ENCODE data around the gene TMEM69.

- TF ChIP-seq, protein P1, sequence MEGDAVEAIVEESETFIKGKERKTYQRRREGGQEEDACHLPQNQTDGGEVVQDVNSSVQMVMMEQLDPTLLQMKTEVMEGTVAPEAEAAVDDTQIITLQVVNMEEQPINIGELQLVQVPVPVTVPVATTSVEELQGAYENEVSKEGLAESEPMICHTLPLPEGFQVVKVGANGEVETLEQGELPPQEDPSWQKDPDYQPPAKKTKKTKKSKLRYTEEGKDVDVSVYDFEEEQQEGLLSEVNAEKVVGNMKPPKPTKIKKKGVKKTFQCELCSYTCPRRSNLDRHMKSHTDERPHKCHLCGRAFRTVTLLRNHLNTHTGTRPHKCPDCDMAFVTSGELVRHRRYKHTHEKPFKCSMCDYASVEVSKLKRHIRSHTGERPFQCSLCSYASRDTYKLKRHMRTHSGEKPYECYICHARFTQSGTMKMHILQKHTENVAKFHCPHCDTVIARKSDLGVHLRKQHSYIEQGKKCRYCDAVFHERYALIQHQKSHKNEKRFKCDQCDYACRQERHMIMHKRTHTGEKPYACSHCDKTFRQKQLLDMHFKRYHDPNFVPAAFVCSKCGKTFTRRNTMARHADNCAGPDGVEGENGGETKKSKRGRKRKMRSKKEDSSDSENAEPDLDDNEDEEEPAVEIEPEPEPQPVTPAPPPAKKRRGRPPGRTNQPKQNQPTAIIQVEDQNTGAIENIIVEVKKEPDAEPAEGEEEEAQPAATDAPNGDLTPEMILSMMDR (IDR thresholded peaks at IDR 0.05): no peak
- TF ChIP-seq POLR2A (IDR thresholded peaks at IDR 0.05): no peak
- no peak for TF ChIP-seq EP300 (IDR thresholded peaks at IDR 0.05)
- no peak for TF ChIP-seq POLR2AphosphoS5 (IDR thresholded peaks at IDR 0.05)
Observed at GRCh38 chr1:45679123-45679522, 8.9 kb upstream of the TMEM69 start.

All from upper lobe of left lung (tissue), 4 donors.